T-helper 2 cell treated with Interferon-gamma antibody and Interleukin-4, amounts not matched to agents 5 μg/mL and 100 μg/mL, for 36 hours (primary cell): ENCODE measurements around the gene LRP11.

Experiments used
- DNase-seq: peaks from one replicate; pipeline ENCODE4 v3.0.0; 2021; ENCODE audit warnings: low spot score
- H3K27ac Mint-ChIP-seq: one replicate; pipeline ENCODE4 v1.8.0; 2021; ENCODE audit warnings: mild to moderate bottlenecking, mixed read lengths
- H3K27me3 Mint-ChIP-seq: one replicate; pipeline ENCODE4 v1.8.0; 2021; ENCODE audit warnings: low read depth, mixed read lengths
- H3K36me3 Mint-ChIP-seq: one replicate; pipeline ENCODE4 v1.8.0; 2021; ENCODE audit warnings: low read depth, mixed read lengths
- H3K4me1 Mint-ChIP-seq: one replicate; pipeline ENCODE4 v1.8.0; 2021; ENCODE audit warnings: low read depth, mixed read lengths
- H3K4me3 Mint-ChIP-seq: one replicate; pipeline ENCODE4 v1.8.0; 2022; ENCODE audit warnings: mild to moderate bottlenecking, moderate library complexity, mixed read lengths
- H3K9me3 Mint-ChIP-seq: one replicate; pipeline ENCODE4 v1.8.0; 2021; ENCODE audit warnings: mixed read lengths

LRP11 gene

GRCh38 chr6:149842331-149842730 lies 21.8 kb downstream of the LRP11 start:
- peaks cover 6% of the 10 kb centered on the region for H3K4me1 Mint-ChIP-seq
- H3K36me3 Mint-ChIP-seq = no peaks in the 10 kb centered on the region
- no peak overlapping the region for H3K4me3 Mint-ChIP-seq
- DNase-seq = no peak
- H3K9me3 Mint-ChIP-seq = no peaks in the 10 kb centered on the region
- H3K27me3 Mint-ChIP-seq = peaks cover 18% of the 10 kb centered on the region
- H3K27ac Mint-ChIP-seq = no peak overlapping the region

DNA sequence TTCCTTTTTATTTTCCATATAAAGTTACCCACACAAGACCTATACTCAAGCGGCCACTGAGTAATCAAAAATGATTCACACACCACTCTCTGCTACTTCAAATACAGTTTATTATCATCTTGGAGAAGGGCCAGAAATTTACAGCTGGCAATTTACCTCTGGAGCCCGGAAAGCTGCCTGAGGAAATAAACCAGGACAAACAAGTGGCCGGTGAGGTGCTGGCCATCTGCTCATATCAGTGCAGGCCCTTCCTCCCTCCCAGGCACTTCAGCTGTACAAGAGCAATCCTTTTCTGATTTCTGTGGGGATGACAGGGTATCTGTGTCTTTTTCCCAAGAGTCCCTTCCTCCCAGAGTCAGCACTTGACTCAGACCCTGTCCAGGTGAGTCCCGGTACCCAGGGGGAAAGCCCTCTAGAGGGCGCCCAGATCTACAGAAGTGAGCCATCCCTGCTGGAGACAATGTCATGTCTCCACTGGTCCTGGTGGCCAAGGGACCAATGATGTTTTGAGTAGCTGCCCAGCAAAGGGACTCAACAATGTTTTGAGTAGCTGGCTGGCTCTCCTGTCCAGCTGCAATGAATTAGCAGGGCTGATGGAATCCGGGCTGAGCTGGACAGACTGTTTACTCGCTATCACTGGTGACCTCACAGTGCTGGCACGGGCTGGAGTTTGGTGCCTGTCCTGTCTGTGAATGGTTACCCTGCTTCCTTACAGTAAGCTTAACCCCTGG lies 23.6 kb downstream of the LRP11 start:
- H3K27ac Mint-ChIP-seq = no peak overlapping the region
- H3K9me3 Mint-ChIP-seq = no peaks in the 10 kb centered on the region
- no peak overlapping the region for H3K4me3 Mint-ChIP-seq
- peaks cover 3% of the 10 kb centered on the region for H3K4me1 Mint-ChIP-seq
- H3K36me3 Mint-ChIP-seq = no peaks in the 10 kb centered on the region
- DNase-seq = peak; percentile 45
- H3K27me3 Mint-ChIP-seq = peaks cover 22% of the 10 kb centered on the region

DNA sequence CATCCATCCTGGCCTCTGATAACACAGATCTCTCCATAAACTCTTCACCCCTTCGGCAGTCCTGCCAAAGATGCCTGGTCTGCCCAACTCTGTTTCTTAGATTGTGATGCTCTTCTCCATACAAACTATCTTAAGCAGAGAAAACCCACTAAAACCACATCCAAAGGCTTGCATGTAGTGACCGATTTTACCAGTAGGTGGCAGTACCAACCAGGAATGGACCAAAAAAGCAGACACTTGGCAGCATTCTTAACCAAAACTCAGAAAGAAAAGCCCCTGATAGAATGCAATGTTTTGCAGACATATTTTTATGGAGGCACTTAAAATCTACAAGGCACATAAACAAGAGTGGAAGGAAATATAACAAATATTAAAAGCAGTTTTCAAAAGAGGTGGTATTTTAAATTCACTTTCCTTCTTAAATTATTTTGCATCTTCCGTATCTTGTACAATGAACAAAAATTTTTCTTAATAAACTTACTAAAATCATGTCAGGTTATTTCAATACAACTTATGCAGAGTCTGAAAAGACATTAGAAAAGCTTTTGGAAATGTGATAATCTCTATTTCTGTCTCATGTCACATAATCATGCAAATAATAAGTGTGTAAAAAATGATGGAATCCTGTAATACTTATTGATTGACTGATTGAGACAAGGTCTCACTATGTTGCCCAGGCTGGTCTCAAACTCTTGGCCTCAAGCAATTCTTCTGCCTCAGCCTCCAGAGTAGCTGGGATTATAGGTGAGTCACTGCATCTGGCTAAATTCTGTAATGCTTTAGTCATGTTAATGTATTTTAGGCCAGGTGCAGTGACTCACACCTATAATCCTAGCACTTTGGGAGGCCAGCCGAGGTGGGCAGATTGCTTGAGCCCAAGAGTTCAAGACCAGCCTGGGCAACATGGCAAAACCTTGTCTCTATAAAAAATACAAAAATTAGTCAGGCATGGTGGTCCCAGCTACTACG lies 29.4 kb downstream of the LRP11 start:
- H3K27me3 Mint-ChIP-seq = peaks cover 9% of the 10 kb centered on the region
- H3K27ac Mint-ChIP-seq = no peak overlapping the region

DNA sequence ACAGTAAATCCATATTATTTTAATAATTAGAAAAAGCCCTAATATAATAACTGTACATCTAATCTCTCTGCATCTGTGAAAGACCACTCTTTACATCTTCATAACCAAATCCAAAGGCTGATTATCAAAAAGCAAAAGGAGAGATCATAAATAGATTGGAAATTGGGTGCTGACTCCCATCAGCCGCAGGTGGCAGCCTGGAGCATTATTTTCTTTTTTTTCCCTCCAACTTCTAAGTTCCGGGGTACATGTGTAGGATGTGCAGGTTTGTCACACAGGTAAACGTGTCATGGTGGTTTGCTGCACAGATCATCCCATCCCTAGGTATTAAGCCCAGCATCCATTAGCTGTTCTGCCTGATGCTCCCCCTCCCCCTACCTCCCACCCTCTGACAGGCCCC lies 30.5 kb downstream of the LRP11 start:
- Mint-ChIP-seq H3K36me3 (no peaks in the 10 kb centered on the region), H3K27ac (no peak overlapping the region), H3K4me3 (no peak overlapping the region), H3K9me3 (no peaks in the 10 kb centered on the region), H3K4me1 (peaks cover 3% of the 10 kb centered on the region), H3K27me3 (peaks cover 7% of the 10 kb centered on the region)
- DNase-seq = no peak

More for the DNA sequence above, 29.4 kb downstream of the LRP11 start:
- peaks cover 3% of the 10 kb centered on the region for H3K4me1 Mint-ChIP-seq
- H3K9me3 Mint-ChIP-seq = no peaks in the 10 kb centered on the region
- DNase-seq = peak; percentile 44
- no peaks in the 10 kb centered on the region for H3K36me3 Mint-ChIP-seq
- no peak overlapping the region for H3K4me3 Mint-ChIP-seq

GRCh38 chr6:149831308-149831820 lies 32.8 kb downstream of the LRP11 start:
- no peaks in the 10 kb centered on the region for H3K9me3 Mint-ChIP-seq
- no peak overlapping the region for H3K27ac Mint-ChIP-seq
- H3K36me3 Mint-ChIP-seq = no peaks in the 10 kb centered on the region
- no peak overlapping the region for H3K4me3 Mint-ChIP-seq
- no peak for DNase-seq
- H3K27me3 Mint-ChIP-seq = peaks cover 5% of the 10 kb centered on the region
- H3K4me1 Mint-ChIP-seq = peaks cover 3% of the 10 kb centered on the region

DNA sequence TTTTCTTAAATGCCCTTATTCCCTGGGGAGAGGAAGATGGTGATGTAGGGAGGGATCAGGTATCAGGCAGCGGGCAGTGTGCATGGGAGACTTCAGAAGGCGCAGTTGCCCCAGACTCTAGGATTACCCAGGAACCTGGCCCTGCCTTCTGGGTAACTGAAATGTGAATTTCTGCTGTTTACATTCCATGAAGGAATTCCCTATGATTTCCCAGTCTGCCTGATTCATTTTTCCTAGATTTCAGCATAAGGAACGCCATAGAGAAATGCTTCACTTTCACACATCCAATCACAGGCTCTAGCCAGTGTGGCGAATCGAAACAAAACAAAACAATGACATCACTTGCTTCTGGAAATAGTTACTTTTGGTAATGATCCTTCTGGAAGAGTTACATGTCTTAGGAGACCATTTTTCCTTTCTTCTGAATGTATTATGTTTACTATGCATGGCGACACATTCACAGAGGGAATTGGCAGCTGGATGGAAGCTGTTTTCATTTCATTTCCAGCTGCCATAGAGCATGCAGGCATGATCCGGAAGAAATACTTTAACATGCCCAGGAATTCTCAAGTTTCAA lies 33.3 kb downstream of the LRP11 start:
- Mint-ChIP-seq H3K27me3 (peaks cover 3% of the 10 kb centered on the region), H3K36me3 (no peaks in the 10 kb centered on the region), H3K9me3 (no peaks in the 10 kb centered on the region), H3K27ac (no peak overlapping the region), H3K4me1 (peaks cover 3% of the 10 kb centered on the region), H3K4me3 (no peak overlapping the region)
- DNase-seq = no peak

- no peaks in the 10 kb centered on the region for H3K36me3 Mint-ChIP-seq
- H3K27me3 Mint-ChIP-seq = peaks cover 7% of the 10 kb centered on the region
- no peak for DNase-seq
- no peak overlapping the region for H3K27ac Mint-ChIP-seq
- no peak overlapping the region for H3K4me3 Mint-ChIP-seq
- H3K4me1 Mint-ChIP-seq = no peaks in the 10 kb centered on the region
- no peaks in the 10 kb centered on the region for H3K9me3 Mint-ChIP-seq
These were observed 38.9 kb downstream of the LRP11 start for GRCh38 chr6:149825292-149825691.

DNA sequence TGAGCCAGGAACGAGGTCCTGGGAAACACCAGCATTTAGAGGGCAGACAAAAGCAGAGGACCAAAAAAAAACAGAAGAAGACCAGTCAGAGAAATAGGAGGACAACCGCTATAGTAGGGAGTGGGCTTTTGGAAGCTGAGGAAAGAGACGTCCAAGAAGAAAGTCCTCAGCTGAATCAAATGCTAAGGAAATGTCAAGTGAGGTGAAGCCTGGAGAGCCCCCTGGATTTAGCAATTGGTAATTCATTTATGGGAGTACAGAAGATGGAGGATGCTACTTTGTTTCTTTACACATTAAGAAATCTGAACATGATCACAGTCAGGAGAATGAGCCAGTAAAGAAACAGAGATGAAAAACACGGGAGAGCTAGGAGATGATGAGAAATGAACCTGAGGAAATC lies 41.1 kb downstream of the LRP11 start:
- no peaks in the 10 kb centered on the region for H3K36me3 Mint-ChIP-seq
- H3K27ac Mint-ChIP-seq = no peak overlapping the region
- no peaks in the 10 kb centered on the region for H3K4me1 Mint-ChIP-seq
- H3K9me3 Mint-ChIP-seq = no peaks in the 10 kb centered on the region
- DNase-seq = no peak
- peaks cover 7% of the 10 kb centered on the region for H3K27me3 Mint-ChIP-seq
- H3K4me3 Mint-ChIP-seq = no peak overlapping the region

DNA sequence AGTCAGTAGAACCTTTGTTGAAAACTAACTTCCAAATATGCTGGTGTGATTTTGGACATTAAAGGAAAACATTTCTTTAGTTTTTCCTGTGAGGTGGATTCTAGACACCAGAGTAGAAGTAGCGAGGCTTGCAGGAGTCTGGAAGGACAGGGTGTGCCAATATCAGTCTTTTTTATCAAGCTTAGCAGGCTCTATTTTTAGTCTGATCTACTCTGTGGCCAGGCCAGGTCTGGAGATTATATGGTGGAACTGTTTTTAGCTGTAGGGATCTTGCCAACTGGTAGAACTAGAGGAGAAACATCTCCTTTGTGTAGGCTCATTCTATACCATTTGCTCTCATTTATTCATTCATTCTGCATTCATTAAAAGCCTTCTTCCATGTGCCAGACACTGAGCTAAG lies 42.7 kb downstream of the LRP11 start:
- Mint-ChIP-seq H3K27me3 (peaks cover 7% of the 10 kb centered on the region), H3K9me3 (no peaks in the 10 kb centered on the region), H3K36me3 (no peaks in the 10 kb centered on the region), H3K4me1 (no peaks in the 10 kb centered on the region), H3K4me3 (no peak overlapping the region), H3K27ac (no peak overlapping the region)
- DNase-seq = no peak

DNA sequence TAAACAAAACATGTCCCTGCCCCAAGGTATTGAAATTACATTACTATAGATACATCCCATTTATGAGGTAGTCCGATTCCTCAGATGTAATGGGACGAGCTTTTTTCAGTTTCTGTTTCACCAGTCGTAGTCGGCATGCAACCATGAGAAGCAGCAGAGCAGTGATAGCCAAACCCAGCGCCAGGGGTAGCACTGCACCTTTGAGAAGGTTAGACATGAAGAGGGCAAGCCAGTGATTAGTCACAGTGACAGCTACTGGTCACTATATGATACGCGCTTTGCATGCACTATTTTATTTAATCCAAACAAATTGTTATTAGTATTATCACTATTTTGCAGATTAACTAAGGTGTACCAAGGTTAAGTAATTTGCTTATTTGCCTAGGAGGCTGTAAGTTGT lies 43.7 kb downstream of the LRP11 start:
- Mint-ChIP-seq H3K36me3 (peaks cover 2% of the 10 kb centered on the region), H3K4me1 (peaks cover 4% of the 10 kb centered on the region), H3K4me3 (no peak overlapping the region), H3K9me3 (no peaks in the 10 kb centered on the region), H3K27ac (no peak overlapping the region), H3K27me3 (peaks cover 7% of the 10 kb centered on the region)
- no peak for DNase-seq

DNA sequence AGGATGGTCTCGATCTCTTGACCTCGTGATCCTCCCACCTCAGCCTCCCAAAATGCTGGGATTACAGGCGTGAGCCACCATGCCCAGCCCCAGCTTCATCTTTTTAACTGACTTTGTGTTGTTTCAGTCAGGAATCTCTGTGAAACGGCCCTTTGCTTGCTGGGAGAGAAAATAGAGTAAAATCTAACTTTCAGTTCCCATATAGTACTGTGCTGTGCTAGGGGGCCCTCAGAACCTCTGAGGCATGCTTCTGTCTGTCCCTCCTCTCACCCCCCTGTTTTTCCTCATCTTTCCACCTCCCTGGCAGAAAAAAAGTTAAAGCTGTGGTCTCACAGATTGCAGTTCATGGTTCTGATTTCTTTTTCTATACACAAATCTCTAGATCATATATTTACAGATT lies 48.4 kb downstream of the LRP11 start:
- no peak for DNase-seq
- H3K4me1 Mint-ChIP-seq = peaks cover 11% of the 10 kb centered on the region
- no peaks in the 10 kb centered on the region for H3K9me3 Mint-ChIP-seq
- no peak overlapping the region for H3K4me3 Mint-ChIP-seq
- no peaks in the 10 kb centered on the region for H3K27me3 Mint-ChIP-seq
- no peak overlapping the region for H3K27ac Mint-ChIP-seq
- H3K36me3 Mint-ChIP-seq = peaks cover 16% of the 10 kb centered on the region

DNA sequence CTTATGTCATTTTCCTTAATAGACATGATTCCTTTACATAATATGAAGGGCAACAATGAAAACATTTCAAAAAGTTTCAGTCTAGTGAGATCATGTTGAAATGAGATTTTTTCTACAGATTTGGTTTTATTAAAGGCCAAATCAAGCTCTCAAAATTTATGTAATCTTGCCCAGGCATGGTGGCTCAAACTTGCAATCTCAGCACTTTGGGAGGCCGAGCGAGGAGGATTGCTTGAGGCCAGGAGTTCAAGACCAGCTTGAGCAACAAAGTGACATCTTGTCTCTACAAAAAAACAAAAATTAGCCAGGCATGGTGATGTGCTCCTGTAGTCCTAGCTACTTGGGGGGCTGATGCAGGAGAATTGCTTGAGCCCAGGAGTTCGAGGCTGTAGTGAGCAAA lies 50.8 kb downstream of the LRP11 start:
- no peaks in the 10 kb centered on the region for H3K9me3 Mint-ChIP-seq
- no peak overlapping the region for H3K4me3 Mint-ChIP-seq
- H3K4me1 Mint-ChIP-seq = peaks cover 24% of the 10 kb centered on the region
- no peak for DNase-seq
- H3K27ac Mint-ChIP-seq = no peak overlapping the region
- H3K36me3 Mint-ChIP-seq = peaks cover 17% of the 10 kb centered on the region
- no peaks in the 10 kb centered on the region for H3K27me3 Mint-ChIP-seq

DNA sequence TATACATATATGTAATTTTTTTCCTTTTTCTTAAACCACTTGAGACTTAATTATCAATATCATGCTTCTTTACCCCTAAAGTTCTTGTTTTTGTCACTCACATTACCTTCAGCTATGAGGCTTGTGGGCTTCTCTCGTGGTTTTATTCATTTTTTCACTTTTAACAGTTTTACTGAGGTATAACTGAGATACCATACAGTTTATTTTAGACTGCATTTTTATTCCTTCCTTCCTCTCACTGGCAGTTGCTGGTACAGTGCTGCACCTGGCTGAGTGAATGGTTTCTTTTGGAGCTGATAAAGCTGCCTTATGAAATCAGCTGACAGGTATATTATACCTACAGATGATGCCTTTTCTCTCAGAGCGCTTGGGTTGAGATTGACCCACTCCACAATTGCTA lies 54.4 kb downstream of the LRP11 start:
- Mint-ChIP-seq H3K4me3 (peak overlapping the region; percentile 2), H3K27ac (no peak overlapping the region)
- no peak for DNase-seq

GRCh38 chr6:149806127-149806526 lies 58.0 kb downstream of the LRP11 start:
- H3K27me3 Mint-ChIP-seq = no peaks in the 10 kb centered on the region
- peaks cover 23% of the 10 kb centered on the region for H3K4me1 Mint-ChIP-seq
- H3K36me3 Mint-ChIP-seq = peaks cover 18% of the 10 kb centered on the region
- no peaks in the 10 kb centered on the region for H3K9me3 Mint-ChIP-seq
- no peak overlapping the region for H3K4me3 Mint-ChIP-seq
- H3K27ac Mint-ChIP-seq = peak overlapping the region; percentile 6
- DNase-seq = no peak

More for the DNA sequence above, 54.4 kb downstream of the LRP11 start:
- Mint-ChIP-seq H3K36me3 (peaks cover 20% of the 10 kb centered on the region), H3K27me3 (no peaks in the 10 kb centered on the region), H3K9me3 (no peaks in the 10 kb centered on the region), H3K4me1 (peaks cover 27% of the 10 kb centered on the region)
